PFSK-1 (cell line): ENCODE results near the gene PPM1H.

Experiments used
- POLR2AphosphoS5 ChIP-seq: IDR thresholded peaks from 2 replicates; pipeline ENCODE4 v1.6.1; 2012; ENCODE audit warnings: low read depth, mild to moderate bottlenecking, control low read depth, low read length, moderate library complexity
- TAF1 ChIP-seq: IDR thresholded peaks from 2 replicates; pipeline ENCODE4 v1.6.1; 2012; ENCODE audit warnings: low read length, control low read depth, borderline replicate concordance; ENCODE audit not compliant: insufficient read depth
- TF ChIP-seq, protein P1 (sequence below), 2 experiments: IDR thresholded peaks; 2 replicates each; pipeline versions ENCODE4 v1.6.1 to v1.8.0; 2011 to 2012; ENCODE audit warnings: low read depth in 2 of 2, low read length in 2 of 2, control low read depth in 1 of 2, inconsistent platforms in 1 of 2, mild to moderate bottlenecking in 1 of 2, moderate library complexity in 1 of 2; ENCODE audit not compliant: insufficient read depth in 1 of 2

DNA sequence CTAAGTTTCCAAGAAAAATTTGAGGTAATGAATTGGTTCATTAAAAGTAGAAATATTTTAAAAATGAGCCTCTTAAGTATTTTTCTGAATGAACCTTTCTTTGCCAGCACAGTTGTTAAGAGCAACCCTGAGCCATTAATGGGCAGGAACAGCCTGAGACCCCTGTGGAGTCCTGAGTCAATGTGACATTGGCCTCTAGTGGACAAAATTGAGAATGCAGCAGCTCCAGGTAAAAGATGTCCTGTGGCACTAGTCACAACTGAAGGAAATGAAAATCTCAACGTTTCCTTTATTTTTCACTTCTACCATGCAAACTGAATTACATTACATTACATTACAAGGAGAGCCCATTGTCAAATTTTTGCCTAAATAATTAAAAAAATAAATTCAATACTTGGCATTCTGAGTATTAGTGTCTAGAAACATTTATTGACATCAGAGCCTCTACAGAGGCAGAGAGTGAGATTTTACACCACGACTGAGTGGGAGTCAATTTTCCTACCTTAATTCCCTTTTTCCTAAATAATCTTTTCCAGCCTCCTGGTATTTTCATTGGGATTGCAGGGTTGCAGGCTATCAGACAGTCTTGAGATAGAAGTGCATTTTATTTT is 135.7 kb downstream of the PPM1H start:
- TF ChIP-seq POLR2AphosphoS5 (no peak), TAF1 (no peak)
- TF ChIP-seq, protein P1, sequence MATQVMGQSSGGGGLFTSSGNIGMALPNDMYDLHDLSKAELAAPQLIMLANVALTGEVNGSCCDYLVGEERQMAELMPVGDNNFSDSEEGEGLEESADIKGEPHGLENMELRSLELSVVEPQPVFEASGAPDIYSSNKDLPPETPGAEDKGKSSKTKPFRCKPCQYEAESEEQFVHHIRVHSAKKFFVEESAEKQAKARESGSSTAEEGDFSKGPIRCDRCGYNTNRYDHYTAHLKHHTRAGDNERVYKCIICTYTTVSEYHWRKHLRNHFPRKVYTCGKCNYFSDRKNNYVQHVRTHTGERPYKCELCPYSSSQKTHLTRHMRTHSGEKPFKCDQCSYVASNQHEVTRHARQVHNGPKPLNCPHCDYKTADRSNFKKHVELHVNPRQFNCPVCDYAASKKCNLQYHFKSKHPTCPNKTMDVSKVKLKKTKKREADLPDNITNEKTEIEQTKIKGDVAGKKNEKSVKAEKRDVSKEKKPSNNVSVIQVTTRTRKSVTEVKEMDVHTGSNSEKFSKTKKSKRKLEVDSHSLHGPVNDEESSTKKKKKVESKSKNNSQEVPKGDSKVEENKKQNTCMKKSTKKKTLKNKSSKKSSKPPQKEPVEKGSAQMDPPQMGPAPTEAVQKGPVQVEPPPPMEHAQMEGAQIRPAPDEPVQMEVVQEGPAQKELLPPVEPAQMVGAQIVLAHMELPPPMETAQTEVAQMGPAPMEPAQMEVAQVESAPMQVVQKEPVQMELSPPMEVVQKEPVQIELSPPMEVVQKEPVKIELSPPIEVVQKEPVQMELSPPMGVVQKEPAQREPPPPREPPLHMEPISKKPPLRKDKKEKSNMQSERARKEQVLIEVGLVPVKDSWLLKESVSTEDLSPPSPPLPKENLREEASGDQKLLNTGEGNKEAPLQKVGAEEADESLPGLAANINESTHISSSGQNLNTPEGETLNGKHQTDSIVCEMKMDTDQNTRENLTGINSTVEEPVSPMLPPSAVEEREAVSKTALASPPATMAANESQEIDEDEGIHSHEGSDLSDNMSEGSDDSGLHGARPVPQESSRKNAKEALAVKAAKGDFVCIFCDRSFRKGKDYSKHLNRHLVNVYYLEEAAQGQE (IDR thresholded peaks at IDR 0.05; ENCODE audit: insufficient read depth in 1 of 2, low read depth in 2 of 2, low read length in 2 of 2), result no peak
